Activated CD8-positive, alpha-beta memory T cell treated with anti-CD3 and anti-CD28 coated beads, Interleukin-2, amount 50 U/mL, for 1 hour (primary cell): ENCODE measurements around the gene ANKRD11.

Experiments
- DNase-seq: peaks from one replicate; pipeline ENCODE4 v3.0.0-alpha.2; 2020; ENCODE audit errors: extremely low read depth

ANKRD11 gene

DNA sequence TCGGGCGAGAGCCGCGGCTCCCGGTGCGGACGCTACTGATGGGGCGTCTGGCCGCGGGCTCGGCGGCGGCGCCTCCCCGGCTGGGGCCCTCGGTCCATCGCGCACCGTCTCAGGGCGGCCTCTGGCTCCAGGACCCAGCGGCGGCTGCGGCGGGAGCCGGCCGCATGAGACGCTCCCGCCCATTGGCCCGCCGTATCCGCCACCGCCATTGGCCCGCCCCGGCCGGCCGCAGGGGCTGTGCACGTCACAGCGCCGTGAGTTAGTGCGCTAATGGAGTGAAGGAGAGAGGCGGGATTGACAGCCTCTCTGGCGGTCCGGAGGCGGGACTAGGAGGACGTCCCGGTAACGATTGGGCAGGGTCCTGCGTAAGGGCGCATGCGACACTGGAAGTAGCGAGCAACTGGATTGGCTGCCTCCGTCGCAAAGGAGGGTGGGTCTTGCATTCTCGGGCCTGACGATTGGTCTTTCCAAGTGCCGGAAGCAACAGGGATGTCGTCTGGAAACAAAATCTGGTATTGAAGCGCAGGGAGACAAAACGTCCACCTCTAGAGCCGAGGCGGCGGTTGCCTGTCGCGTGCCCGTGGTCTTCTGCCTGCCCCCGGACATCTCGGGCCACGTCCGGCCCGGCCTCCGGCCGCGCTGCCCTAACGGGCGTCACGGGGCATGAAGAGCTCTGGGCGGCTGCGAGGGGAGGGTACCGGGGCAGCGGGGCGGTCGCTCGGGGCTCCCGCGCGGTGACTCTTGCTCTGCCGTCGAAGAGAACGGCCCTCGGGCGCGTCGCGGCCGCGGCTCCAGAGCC, at the start of gene ANKRD11:
TSS of gene ANKRD11 (minus strand) at position 123 of the 799 bp plus-strand sequence. CDS start 173,542 bp downstream, outside the sequence.
- peak; percentile 98 for DNase-seq

DNA sequence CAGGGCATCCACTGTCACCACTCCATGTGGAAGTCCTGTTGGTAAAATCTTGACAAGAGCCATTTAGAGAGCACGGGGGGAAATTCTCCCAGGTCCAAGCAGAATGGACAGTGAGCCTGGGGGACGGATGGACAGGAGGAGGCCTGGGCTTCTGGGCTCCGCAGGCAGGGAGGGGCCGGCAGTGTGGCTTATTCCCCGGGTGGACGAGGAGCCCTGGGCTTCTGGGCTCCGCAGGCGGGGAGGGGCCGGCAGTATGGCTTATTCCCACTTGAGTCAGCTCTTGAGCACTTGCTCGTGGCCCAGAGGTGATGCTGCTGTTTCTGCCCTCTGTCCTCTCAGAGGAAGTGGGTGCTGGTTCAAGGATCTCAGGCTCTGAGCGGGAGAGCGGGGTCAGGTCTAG, 47.9 kb upstream of the ANKRD11 start:
- no peak for DNase-seq

- no peak for DNase-seq
Observed at GRCh38 chr16:89537549-89537925, 47.2 kb upstream of the ANKRD11 start.

DNA sequence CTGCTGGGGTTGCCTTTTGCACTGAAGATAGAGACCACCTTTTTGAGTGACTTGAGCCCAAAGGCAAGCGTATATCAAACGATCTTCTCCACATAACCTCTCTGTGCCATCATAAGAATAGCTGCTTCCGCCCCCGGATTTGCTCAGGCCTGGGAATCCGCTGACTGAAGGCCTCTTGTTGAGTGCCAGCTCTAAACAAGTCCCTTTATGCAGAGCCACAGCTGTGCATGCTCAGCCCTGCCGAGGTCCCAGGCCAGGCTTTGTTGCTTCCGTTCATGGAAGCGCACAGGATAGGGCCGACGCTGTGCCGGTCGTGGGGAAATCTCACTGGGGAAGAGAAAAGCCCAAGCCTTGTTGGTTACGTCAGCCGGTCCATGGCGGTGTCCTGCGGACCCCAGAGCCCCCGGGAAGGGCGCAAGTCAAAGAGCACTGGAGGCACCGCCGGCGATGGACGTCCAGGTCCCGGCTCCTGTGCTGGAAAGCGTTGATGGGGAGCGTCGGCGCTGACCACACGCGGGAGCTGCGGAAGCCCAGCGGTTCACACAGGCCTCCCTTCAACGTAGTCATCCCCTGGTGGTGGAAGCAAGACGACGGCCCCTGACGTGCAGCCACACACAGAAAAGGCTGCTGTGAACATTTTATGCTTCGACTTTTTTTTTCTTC, 46.7 kb upstream of the ANKRD11 start:
- no peak for DNase-seq

DNA sequence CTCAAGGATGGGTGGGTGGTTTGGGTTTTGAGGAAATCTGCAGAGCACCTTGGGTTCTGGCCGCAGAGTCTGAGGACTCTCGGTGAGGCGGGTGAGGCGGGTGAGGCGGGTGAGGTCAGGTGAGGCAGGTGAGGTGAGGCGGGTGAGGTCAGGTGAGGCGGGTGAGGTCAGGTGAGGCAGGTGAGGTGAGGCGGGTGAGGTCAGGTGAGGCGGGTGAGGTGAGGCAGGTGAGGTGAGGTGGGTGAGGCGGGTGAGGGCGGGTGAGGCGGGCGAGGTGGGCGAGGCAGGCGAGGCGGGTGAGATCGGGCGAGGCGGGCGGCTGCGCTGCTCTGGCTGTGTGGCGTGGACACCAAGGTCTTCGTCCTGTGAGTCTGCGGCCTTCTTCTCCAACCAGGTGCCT, 46.0 kb upstream of the ANKRD11 start:
- DNase-seq = no peak

GRCh38 chr16:89534252-89534756, 43.9 kb upstream of the ANKRD11 start:
- DNase-seq = peak; percentile 29

DNA sequence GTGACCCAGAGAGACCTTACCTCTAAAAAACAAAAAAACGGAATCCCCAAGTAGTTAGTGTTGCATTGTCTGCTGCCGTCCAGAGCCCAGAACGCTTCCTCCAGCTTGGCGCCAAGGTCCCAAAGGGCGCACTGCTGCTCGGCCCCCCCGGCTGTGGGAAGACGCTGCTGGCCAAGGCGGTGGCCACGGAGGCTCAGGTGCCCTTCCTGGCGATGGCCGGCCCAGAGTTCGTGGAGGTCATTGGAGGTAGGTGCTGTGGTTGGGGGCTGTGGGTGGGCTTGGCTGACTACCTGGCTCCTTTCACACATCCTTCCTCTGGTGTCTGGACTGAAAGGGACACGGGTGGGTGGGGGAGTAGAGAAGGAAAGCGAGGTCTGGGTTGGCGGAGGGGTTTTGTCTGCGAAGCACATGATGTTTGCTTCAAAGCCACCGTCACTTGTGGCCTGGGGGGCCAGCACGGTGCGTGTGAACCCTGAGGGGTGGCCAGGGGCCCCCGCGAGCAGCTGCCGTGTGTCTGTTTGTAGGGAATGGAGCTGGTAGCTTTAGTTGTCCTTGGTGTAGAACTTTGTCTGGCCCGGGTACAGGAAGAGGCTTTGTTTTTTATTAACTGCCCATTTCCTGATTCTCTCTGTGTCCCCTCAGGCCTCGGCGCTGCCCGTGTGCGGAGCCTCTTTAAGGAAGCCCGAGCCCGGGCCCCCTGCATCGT, 41.6 kb upstream of the ANKRD11 start:
- no peak for DNase-seq

- no peak for DNase-seq
Observed at GRCh38 chr16:89530401-89531381, 40.3 kb upstream of the ANKRD11 start.

- DNase-seq = no peak
Observed at GRCh38 chr16:89529097-89529496, 38.7 kb upstream of the ANKRD11 start.

- DNase-seq = no peak
Observed at GRCh38 chr16:89525146-89525913, 35.0 kb upstream of the ANKRD11 start.

- DNase-seq = no peak
Observed at GRCh38 chr16:89523680-89524344, 33.5 kb upstream of the ANKRD11 start.

GRCh38 chr16:89522287-89522686, 31.9 kb upstream of the ANKRD11 start:
- no peak for DNase-seq

- DNase-seq = no peak
Observed at GRCh38 chr16:89519881-89520280, 29.5 kb upstream of the ANKRD11 start.

DNA sequence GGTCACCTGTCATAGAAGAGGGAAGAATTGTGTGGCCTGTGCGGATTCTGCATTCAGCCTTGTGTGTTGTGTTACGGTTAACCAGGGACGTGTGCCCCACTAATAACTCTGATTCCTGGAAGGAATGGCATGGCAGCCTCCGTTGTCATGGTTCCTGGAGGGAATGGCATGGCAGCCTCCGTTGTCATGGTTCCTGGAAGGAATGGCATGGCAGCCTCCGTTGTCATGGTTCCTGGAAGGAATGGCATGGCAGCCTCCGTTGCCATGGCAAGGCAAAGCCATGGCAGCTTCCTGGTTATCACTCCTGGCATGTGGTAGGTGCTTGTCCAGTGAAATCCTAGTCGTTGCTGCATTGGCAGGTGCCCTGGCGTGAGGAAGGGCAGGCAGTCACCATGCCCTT, 26.8 kb upstream of the ANKRD11 start:
- DNase-seq = no peak

GRCh38 chr16:89512453-89512852, 22.1 kb upstream of the ANKRD11 start:
- DNase-seq = no peak

DNA sequence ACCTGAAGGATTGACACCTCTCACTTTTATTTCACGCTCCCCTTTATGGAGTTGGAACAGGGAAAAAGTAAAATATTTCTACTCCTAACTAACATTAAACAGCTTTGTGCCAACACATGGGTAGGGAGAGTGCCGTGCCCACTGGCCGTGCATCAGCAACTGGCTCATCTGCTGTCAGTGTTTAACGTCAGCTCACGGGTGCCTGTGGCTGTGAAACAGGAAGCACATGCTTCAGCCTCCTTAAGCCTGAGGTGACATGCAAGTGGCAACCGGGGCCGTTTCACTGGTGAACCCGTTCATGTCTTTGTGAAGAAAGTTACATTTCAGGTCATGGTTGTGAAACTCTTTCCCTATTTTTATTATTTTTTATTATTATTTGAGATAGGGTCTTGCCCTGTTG, 21.0 kb upstream of the ANKRD11 start:
- DNase-seq = no peak

DNA sequence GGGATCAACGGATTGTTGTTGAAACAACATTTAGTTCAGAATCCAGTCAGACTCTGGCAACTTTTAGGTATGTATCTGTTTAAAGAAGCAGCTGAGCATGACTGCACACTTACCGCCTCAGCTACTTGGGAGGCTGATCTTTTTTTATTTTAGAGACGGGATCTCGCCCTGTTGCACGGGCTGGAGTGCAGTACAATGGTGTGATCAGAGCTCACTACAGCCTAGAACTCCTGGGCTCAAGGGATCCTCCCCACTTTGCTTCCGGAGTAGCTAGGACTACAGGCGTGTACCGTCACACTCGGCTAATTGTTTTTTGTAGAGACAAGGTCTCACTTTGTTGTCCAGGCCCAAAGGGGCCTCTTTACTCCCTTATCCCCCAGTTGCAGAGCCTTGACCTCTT, 20.2 kb upstream of the ANKRD11 start:
- DNase-seq = no peak

GRCh38 chr16:89507834-89508590, 17.7 kb upstream of the ANKRD11 start, which contains the start of gene SPG7:
Gene SPG7, plus strand, starts transcription at chr16:89508403. Its CDS starts 15 bp downstream, at chr16:89508418.
- DNase-seq = peak; percentile 57

DNA sequence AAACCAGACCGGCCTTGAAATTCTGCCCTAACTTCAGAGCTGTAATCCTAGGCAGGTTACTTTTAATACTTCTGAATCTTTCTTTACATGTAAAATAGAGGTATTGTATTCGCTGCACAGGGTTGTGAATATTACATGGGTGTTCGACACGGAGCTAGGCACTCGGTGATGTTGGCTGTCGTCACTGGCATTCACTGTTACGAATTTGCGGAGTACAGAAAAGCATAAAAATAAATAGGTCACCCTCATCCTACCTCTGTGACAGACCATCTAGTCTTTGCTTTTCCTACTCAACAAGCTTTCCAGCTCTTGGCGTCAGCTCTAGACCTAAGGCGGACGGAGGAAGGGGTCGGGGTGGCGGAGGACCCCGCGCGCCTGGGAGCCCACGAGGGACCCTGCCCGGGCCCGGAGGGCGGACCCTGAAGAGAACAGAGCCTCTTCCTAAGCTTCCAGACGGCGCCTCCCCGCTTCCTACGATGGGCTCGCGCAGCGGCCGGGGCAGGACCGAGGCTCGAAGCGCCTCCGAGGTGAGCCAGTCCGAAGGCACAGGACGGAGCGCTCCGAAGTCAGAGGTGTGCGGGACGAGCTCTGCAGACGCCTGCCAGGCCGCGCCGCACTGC, 17.0 kb upstream of the ANKRD11 start:
- DNase-seq = no peak
